Rectal smooth muscle tissue (tissue), 1 donor: ENCODE results near the gene MKLN1.
"Not testable (repeated sequence)": the region's sequence is repeated elsewhere in the genome, so short reads cannot be mapped to it uniquely, and the experiment has no call there.

Experiments
- H3K27ac ChIP-seq: one replicate; pipeline ENCODE4 v1.7.0; 2013; ENCODE audit warnings: low read depth, low read length, inconsistent platforms
- H3K27me3 ChIP-seq: one replicate; pipeline ENCODE4 v1.7.0; 2013; ENCODE audit warnings: low read length; ENCODE audit not compliant: control insufficient read depth, insufficient read depth
- H3K36me3 ChIP-seq: one replicate; pipeline ENCODE4 v1.7.0; 2013; ENCODE audit warnings: low read length; ENCODE audit not compliant: control insufficient read depth, insufficient read depth
- H3K4me1 ChIP-seq: one replicate; pipeline ENCODE4 v1.7.0; 2013; ENCODE audit warnings: low read length; ENCODE audit not compliant: control insufficient read depth, insufficient read depth
- H3K4me3 ChIP-seq: one replicate; pipeline ENCODE4 v1.7.0; 2013; ENCODE audit warnings: low read length
- H3K9ac ChIP-seq: one replicate; pipeline ENCODE4 v1.7.0; 2013; ENCODE audit warnings: low read length

MKLN1 gene

DNA sequence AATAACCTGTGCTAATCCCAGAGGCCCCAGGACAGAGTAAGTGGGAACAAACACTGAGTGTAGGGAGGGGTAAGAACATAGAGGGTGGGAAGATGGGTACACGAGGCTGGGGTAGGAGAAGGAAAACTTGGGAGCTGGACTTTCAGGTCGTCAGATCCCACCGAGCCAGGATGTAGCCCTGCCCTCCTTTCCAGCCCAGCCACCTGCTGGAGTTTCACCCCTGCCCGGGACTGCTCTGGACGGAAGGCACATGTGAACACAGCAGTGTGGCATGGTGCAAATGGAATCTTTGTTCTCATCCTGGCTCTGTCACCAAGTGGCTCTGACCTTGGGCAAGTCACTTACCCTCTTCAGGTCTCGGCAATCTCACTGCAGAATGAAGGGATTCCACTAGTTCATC is 176.0 kb downstream of the MKLN1 start:
- Histone ChIP-seq H3K27me3 (no peaks in the 10 kb centered on the region), H3K9ac (no peak overlapping the region), H3K4me3 (no peak overlapping the region), H3K36me3 (peaks cover under 1% of the 10 kb centered on the region), H3K27ac (no peak overlapping the region), H3K4me1 (peaks cover 3% of the 10 kb centered on the region)

DNA sequence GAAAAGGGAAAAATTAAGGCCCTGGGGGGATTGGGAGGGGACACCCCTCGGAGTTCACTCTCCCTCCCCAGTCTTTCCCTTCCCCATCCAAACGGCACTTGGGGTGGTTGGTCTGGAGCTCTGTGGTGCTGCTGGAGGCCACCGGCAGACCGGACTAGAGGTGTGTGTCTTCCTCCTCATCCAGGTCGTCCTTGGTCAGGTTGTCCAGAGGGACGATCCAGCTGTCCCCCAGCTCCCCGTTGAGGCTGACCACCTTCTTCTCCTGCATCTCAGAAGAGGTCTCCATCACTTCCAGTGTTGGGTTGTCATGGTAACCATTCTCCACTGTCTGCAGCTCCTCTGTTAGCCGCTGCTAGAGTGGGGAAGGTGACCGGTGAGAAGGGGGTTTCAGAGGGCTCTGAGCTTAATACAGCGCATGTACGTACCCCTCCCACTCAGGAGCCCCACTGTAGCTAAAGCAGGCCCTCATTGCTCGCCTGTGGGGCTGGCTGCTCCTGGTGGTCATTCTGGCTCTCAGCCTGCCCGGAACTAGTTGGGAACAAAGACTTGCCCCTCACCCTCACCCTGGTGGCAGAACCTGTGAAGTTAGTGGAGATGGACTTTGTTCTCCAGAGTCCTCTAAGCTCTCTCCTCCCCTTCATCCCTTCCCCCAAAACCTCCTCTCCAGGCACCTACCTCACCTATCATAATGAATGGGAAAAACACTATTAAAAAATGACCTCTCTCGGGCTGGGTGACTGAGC is 176.7 kb downstream of the MKLN1 start:
- H3K9ac ChIP-seq: no peak overlapping the region
- no peak overlapping the region for H3K4me3 ChIP-seq
- no peaks in the 10 kb centered on the region for H3K36me3 ChIP-seq
- peaks cover 3% of the 10 kb centered on the region for H3K4me1 ChIP-seq
- no peak overlapping the region for H3K27ac ChIP-seq
- H3K27me3 ChIP-seq: no peaks in the 10 kb centered on the region

DNA sequence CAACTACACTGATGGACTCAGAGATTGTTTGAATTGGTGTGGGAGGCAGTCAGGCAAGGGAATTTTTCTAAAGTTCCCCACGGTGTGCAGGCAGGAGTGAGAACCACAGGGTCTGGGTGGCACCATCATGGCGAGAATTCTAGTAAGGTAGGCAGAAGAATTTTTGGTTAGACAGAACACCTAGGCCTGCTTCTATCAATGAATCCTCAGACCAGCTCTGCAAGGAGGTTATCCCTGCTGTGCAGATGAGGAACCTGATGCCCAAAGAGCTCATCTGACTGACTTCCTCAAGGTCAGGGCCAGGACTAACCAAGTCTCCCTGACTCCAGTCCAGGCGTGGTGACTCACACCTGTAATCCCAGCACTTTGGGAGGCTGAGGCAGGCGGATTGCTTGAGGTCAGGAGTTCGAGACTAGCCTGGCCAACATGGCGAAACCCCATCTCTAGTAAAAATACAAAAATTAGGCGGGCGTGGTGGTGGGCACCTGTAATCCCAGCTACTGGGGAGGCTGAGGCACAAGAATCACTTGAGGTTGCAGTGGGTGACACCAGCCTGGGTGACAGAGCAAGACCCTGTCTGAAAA is 177.5 kb downstream of the MKLN1 start:
- H3K4me1 ChIP-seq, H3K9ac ChIP-seq, H3K4me3 ChIP-seq, H3K27me3 ChIP-seq, H3K27ac ChIP-seq, H3K36me3 ChIP-seq: not testable (repeated sequence)

DNA sequence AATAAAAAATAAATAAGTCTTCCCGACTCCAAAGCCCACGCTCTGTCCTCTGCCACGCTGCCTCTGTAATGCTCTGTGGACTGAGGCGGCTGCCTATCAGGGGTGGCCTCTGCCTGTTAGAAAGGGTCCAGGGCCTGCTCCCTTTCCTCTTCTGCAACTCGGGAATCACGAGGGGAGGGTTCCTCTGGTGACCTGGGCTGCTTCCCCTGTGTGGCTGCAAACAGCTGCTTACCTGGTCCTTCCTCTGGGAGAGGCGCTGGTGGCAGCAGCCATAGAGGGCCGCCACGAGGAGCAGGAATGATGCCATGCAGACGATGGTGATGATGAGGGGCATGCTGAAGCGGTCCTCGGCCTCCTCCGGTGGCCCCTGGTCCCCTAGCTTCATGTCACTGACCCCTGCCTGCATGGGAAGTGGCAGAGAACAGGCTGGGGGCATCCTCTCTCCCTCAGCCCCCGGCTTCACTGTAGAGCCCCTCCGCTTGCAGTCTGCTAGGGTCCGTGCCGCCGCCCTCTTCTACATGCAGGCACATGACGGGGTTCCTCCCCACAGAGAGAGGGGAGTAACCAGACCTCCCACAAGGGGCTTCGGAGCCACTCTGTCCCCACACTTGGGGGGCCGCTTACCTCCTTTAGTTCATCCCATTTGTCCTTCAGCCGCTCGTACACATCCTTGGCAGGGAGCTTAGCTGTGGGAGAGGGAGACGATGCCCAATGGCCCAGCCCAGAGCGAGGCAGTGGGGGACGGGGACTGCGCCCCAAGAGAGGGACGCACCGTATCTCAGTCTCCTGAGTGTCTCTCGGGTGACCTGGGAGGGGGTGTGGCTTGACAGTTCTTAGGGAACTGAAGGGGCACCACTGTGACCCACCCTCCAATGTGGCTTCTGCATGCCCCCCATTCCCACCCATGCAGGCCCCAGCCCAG is 178.2 kb downstream of the MKLN1 start:
- no peaks in the 10 kb centered on the region for H3K36me3 ChIP-seq
- no peaks in the 10 kb centered on the region for H3K27me3 ChIP-seq
- no peak overlapping the region for H3K4me3 ChIP-seq
- no peak overlapping the region for H3K9ac ChIP-seq
- H3K27ac ChIP-seq: no peak overlapping the region
- peaks cover 3% of the 10 kb centered on the region for H3K4me1 ChIP-seq

DNA sequence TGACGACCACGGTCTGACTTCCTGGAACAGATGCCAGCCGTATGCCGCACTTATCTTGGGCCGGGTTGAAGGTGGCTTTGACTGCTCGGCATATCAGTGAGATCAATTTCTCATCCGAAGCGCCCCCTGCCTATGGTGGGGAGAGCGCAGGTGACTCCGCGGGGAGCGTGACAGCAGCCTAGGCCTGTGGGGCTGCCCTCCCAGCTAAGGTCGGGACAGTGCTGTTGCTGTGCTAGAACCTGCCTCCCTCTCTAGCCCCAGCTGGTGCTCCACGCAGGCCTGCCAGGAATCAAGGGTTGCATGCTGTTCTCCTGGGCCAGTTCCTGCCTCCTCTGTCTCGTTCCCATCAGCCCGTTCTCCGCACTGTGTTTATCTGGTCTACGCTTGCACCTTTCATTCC is 178.9 kb downstream of the MKLN1 start:
- Histone ChIP-seq H3K27me3 (no peaks in the 10 kb centered on the region), H3K36me3 (no peaks in the 10 kb centered on the region), H3K4me1 (peaks cover 3% of the 10 kb centered on the region), H3K9ac (no peak overlapping the region), H3K27ac (no peak overlapping the region), H3K4me3 (no peak overlapping the region)

DNA sequence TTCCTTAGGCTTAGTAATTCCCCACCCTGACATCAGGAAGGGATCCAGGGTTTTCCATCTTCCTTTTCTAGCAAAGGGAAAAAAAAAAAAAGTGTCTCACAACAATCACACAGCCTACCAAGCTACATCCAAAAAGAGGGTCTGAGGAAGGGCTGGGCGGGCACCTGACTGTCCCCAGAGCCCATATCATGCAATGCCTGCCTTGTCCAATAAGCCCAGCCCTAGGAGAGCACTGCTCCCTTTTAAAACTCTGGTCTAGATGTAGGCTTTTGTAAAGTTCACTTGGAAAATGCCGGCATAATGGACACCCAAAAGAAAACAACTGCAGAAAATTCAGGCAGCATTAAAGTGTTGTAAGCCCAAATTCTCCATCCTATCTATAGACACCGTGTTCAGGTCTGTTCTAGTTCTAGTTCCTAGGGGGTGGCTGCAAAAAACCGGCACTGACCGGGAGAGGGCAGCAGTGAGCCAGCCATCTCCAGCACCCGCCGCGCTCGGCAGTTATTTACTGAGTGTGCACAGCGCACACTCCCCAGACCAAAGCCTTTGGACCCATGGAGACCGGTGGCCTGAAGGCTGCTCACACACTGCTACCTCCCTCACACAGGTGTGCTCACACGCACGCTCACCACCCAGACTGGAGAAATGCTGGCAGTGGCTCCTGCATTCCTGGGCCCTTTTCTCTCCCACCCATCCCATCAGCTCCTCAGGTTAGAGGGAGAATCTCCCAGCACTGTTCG is 180.1 kb downstream of the MKLN1 start:
- Histone ChIP-seq H3K27ac (no peak overlapping the region), H3K4me3 (peak overlapping the region; percentile 40), H3K9ac (no peak overlapping the region), H3K4me1 (peaks cover 3% of the 10 kb centered on the region), H3K27me3 (no peaks in the 10 kb centered on the region), H3K36me3 (no peaks in the 10 kb centered on the region)

DNA sequence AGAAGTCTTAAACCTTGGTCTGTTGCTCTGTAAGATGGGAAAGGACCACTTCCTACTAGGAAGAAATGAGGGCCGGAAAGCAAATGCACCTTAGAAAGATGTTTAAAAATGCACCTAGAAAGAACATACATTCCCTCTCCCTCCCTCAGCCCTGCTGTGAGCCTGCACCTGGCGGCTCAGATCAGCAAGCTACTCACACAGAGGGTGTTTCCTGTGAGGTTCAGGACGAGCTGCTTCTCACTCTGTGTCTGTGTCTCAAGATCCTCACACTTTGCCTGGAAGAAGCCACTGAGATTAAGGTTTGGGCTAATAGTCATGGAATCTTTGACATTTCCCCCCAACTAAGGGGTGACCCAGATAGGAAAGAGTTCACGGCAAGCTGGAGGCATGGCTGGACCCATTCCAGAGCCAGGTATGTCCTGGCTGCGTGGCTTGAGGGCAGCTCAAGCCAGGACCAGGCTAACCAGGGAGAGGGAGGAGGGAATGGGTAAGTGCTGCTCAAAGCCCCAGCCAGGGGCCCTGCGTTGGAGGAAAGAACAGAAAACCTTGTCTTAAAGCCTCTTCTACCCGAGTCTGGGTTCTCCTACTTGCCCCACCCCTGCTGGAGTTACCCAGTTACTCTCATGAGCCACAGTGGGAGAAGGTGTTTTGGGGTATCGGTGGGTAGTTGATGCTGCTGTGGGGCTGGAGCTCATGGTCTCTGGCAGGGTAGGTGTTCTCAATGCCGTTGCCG is 181.2 kb downstream of the MKLN1 start:
- no peaks in the 10 kb centered on the region for H3K27me3 ChIP-seq
- H3K4me3 ChIP-seq: no peak overlapping the region
- no peaks in the 10 kb centered on the region for H3K36me3 ChIP-seq
- H3K9ac ChIP-seq: no peak overlapping the region
- H3K4me1 ChIP-seq: no peaks in the 10 kb centered on the region
- no peak overlapping the region for H3K27ac ChIP-seq

DNA sequence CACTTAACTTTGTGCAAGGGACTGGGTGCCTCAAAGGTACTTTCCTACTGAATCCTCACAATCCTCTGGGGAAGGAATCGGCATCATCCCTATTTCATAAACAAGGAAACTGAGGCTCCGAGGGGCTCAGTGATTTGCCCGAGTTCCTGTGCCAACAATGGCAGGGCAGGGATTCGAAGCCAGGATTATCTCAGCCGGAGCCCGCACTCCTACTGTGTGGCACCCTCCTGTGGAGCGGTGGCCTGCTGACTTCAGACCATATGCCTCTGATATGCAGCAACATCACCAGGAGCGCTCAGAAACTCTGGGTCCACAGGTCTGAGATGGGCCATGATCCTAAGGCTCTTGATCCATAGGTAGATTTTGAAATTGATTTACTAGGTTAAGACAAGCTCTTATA is 182.1 kb downstream of the MKLN1 start:
- Histone ChIP-seq H3K27me3 (no peaks in the 10 kb centered on the region), H3K4me3 (no peak overlapping the region), H3K4me1 (no peaks in the 10 kb centered on the region), H3K27ac (no peak overlapping the region), H3K9ac (no peak overlapping the region), H3K36me3 (no peaks in the 10 kb centered on the region)

DNA sequence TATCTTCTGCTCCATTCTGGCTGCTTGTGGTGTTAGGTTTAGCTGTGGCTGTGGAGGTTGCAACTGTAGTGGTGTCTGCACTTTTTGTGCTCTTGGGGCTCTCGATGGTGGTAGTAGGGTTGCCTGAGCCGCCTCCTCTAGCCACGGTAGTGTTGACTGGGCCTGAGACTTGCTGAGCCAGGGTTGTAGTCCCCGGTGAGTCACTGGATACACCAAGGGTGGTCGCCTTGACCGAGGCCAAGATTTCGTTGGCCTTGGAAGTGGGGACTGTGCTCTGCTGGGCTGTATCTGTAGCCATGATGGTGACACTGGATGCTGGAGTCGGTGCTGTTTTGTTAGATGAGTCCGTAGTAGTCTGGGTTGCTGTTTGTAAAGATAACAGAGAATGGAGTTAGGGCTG is 183.4 kb downstream of the MKLN1 start:
- no peak overlapping the region for H3K9ac ChIP-seq
- no peak overlapping the region for H3K4me3 ChIP-seq
- H3K36me3 ChIP-seq: no peaks in the 10 kb centered on the region
- no peak overlapping the region for H3K27ac ChIP-seq
- H3K4me1 ChIP-seq: no peaks in the 10 kb centered on the region
- no peaks in the 10 kb centered on the region for H3K27me3 ChIP-seq

DNA sequence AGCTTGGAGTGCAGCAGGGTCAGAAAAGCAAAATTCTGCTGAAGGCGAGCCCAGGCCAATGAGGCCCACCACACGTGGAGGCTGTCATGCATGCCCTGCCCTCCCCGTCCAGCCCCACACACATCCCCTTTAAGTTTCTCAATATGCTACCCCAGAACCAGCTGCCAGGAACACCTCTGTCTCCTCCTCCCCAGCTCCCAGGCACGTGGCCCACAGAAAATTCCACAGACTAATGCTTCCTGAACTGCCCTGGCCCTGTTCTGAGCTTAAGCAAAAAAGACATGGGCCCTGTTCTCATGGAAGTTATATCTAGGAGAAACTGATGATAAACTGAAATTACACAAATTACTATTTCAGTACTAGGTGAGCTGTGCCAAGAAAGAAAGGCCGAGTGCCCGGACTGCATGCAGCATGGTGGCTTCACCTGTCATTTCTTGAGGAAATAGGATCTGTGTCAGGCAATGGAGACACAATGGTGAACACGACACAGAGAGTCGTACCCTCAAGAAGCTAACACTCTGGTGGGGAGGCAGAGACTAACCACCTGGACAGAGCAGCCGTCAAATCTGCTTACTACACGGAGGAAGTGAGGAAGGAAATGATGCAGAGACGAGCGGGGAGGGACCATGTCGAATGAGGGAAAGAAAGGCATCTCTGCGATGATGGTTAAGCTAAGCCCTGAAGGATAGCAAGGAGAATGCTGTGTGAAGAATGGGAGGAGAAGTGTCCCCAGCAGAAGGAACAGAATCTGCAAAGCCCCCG is 184.3 kb downstream of the MKLN1 start:
- no peaks in the 10 kb centered on the region for H3K27me3 ChIP-seq
- no peaks in the 10 kb centered on the region for H3K4me1 ChIP-seq
- H3K27ac ChIP-seq: no peak overlapping the region
- H3K4me3 ChIP-seq: no peak overlapping the region
- H3K36me3 ChIP-seq: no peaks in the 10 kb centered on the region
- H3K9ac ChIP-seq: no peak overlapping the region
